Stromal cell of bone marrow (primary cell): ENCODE results near the gene DNAJA3.
A peak's percentile ranks its signal among the peaks of the same experiment; 100 is the strongest.

Experiments
- DNase-seq: peaks from one replicate; pipeline ENCODE4 v3.0.0-alpha.2; 2012; ENCODE audit warnings: low read depth

Gene DNAJA3

GRCh38 chr16:4475880-4476788 lies 50.5 kb downstream of the DNAJA3 start, which contains the start of gene HMOX2:
Gene HMOX2, plus strand, starts transcription at chr16:4476398. Its CDS starts 29,127 bp downstream, at chr16:4505525.
- DNase-seq = peak; percentile 76

- no peak for DNase-seq
These were observed 52.3 kb downstream of the DNAJA3 start for GRCh38 chr16:4477966-4478365.

GRCh38 chr16:4481526-4481925 lies 55.9 kb downstream of the DNAJA3 start:
- DNase-seq = no peak

GRCh38 chr16:4481963-4482362 lies 56.3 kb downstream of the DNAJA3 start:
- no peak for DNase-seq

- no peak for DNase-seq
These were observed 60.6 kb downstream of the DNAJA3 start for GRCh38 chr16:4486126-4486893.

- peak; percentile 41 for DNase-seq
These were observed 62.4 kb downstream of the DNAJA3 start for GRCh38 chr16:4487955-4488498.

GRCh38 chr16:4488499-4488967 lies 62.9 kb downstream of the DNAJA3 start:
- DNase-seq = no peak

- no peak for DNase-seq
These were observed 63.4 kb downstream of the DNAJA3 start for GRCh38 chr16:4489030-4489429.

GRCh38 chr16:4491898-4492297 lies 66.2 kb downstream of the DNAJA3 start:
- DNase-seq = no peak

- peak; percentile 45 for DNase-seq
These were observed 69.2 kb downstream of the DNAJA3 start for GRCh38 chr16:4494746-4495490.

- no peak for DNase-seq
These were observed 70.1 kb downstream of the DNAJA3 start for GRCh38 chr16:4495766-4496165.

GRCh38 chr16:4496305-4496704 lies 70.6 kb downstream of the DNAJA3 start:
- peak; percentile 31 for DNase-seq

GRCh38 chr16:4498546-4499195 lies 73.0 kb downstream of the DNAJA3 start:
- no peak for DNase-seq

- DNase-seq = no peak
These were observed 73.5 kb downstream of the DNAJA3 start for GRCh38 chr16:4499196-4499555.

GRCh38 chr16:4500272-4500671 lies 74.6 kb downstream of the DNAJA3 start:
- peak; percentile 63 for DNase-seq

- no peak for DNase-seq
These were observed 75.4 kb downstream of the DNAJA3 start for GRCh38 chr16:4501071-4501478.

GRCh38 chr16:4505356-4506147 lies 79.9 kb downstream of the DNAJA3 start:
- DNase-seq = no peak
